Omental fat pad (tissue), 4 donors: ENCODE measurements around the gene TDP2. TPM values are rescaled to one million over a fixed set of nuclear protein-coding genes. Genes with fewer than 3 reads are reported as not detected.
"Not testable (repeated sequence)": the region's sequence is repeated elsewhere in the genome, so short reads cannot be mapped to it uniquely, and the experiment has no call there.

Source experiments
- ATAC-seq: fragments of 150-250 bp; one replicate; pipeline ENCODE4 v1.9.1; 2016; ENCODE audit warnings: mild to moderate bottlenecking, moderate library complexity; ENCODE audit not compliant: low FRiP score
- DNase-seq: peaks from one replicate; pipeline ENCODE4 v3.0.0-alpha.2; 2019; ENCODE audit warnings: low spot score
- total RNA-seq, 4 donors: library from RNA; depleted of rRNA; stranded (reverse); fragments of >200 nt; gene quantifications; one replicate each; pipeline ENCODE4 v1.1.0, GENCODE V29; 2016
- TF ChIP-seq, protein P1 (sequence below), 3 donors: fragments of 450-650 bp; IDR thresholded peaks; one replicate each; pipeline ENCODE4 v1.5.1; 2016 to 2017; ENCODE audit warnings: antibody characterized with exemption in 3 of 3, mild to moderate bottlenecking in 3 of 3, moderate library complexity in 2 of 3

Gene TDP2
- total RNA-seq, 4 donors from 2014 or later = 24.0 to 40.2 (median 33.1) TPM

DNA sequence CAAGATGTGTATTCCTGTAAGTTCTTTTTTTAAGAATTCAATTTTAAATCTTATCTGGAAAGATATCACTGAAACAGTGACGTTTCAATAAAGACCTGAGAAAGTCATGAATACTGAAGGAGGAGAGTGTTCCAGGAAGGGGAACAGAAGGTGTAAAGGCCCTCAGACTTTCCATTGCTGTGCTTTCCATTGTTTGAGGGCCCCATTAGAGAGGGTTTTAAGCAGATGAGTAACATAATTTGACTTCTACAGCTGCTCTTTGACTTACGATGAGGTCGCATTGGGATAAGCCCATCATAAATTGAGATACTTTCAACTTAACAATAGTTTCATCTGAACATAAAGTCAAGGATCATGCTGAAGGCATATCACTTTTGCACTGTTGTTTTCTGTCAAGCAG is 24.9 kb upstream of the TDP2 start:
- DNase-seq (no peak), ATAC-seq (no peak)

DNA sequence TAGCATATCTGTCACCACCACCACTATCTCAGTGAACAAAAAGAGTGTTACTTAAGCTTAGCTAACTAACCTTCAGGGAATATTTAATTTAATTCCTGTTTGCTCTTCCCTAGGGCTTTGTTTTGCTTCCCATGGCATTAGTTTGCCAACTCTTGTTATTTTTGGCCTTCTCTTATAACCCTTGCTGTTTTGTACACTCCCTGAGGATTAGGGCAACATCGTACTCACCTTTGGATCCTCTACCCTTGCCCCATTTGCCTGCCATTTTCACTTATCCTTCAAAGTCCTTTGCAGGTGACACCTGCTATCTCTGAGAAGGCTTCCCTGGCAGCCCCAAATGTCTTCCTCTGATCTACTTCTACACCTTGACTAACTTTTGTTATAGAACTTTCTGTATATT is 23.9 kb upstream of the TDP2 start:
- TF ChIP-seq, protein P1, sequence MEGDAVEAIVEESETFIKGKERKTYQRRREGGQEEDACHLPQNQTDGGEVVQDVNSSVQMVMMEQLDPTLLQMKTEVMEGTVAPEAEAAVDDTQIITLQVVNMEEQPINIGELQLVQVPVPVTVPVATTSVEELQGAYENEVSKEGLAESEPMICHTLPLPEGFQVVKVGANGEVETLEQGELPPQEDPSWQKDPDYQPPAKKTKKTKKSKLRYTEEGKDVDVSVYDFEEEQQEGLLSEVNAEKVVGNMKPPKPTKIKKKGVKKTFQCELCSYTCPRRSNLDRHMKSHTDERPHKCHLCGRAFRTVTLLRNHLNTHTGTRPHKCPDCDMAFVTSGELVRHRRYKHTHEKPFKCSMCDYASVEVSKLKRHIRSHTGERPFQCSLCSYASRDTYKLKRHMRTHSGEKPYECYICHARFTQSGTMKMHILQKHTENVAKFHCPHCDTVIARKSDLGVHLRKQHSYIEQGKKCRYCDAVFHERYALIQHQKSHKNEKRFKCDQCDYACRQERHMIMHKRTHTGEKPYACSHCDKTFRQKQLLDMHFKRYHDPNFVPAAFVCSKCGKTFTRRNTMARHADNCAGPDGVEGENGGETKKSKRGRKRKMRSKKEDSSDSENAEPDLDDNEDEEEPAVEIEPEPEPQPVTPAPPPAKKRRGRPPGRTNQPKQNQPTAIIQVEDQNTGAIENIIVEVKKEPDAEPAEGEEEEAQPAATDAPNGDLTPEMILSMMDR (IDR thresholded peaks at IDR 0.05) = no peak
- DNase-seq (no peak), ATAC-seq (no peak)

More for the DNA sequence above, 24.9 kb upstream of the TDP2 start:
- TF ChIP-seq, protein P1 (IDR thresholded peaks at IDR 0.05) = no peak

DNA sequence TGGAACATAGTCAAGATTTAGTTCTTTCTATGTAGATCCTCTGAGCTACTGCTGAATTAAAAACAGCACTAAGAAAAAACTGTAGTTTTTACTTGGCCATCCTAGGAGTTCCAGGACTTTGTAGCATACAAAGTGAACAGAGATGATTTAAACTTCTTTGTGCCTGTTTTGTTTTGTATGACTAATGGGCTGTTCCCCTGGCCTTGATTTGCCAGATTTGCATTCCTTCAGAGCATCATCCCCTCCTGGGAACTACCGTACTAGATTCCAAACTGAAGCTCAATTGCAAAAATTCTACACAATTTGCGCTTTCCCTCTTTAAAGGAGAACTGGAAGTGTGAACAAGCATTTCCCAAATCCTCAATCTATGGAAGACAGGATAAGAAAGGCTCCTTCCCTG is 23.3 kb upstream of the TDP2 start:
- ATAC-seq = no peak
- TF ChIP-seq, protein P1 (IDR thresholded peaks at IDR 0.05) = no peak
- DNase-seq = no peak

DNA sequence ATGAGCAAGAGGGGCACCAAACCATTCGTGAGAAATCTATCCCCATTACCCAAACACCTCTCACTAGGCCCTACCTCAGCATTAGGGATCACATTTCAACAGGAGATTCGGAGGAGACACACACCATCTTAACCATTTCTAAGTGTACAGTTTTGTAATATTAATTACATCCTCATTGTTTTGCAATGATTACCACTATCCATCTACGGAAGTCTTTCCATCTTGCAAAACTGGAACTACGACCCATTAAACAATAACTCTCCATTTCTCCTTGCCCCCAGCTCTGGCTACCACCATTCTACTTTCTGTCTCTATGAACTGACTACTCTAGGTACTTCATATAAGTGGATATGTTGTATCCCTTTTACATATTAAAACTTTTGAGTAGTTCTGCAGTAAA is 20.2 kb upstream of the TDP2 start:
- DNase-seq (no peak), ATAC-seq (no peak)
- TF ChIP-seq, protein P1 (IDR thresholded peaks at IDR 0.05) = no peak

DNA sequence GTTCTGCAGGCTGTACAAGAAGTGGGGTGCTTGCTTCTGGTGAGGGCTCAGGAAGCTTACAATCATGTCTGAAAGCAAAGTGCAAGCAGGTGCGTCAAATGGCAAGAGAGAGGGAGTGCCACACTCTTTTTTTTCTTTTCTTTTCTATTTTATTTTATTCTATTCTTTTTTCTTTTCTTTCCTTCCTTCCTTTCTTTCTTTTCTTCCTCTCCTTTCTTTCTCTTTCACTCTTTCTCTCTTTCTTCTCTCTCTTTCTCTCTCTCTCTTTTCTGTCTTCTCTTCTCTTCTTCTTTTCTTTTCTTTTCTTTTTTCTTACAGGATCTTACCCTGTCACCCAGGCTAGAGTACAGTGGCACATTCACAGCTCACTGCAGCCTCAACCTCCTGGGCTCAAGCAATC is 19.7 kb upstream of the TDP2 start:
- DNase-seq (no peak), ATAC-seq (no peak)
- TF ChIP-seq, protein P1 (IDR thresholded peaks at IDR 0.05) = no peak

DNA sequence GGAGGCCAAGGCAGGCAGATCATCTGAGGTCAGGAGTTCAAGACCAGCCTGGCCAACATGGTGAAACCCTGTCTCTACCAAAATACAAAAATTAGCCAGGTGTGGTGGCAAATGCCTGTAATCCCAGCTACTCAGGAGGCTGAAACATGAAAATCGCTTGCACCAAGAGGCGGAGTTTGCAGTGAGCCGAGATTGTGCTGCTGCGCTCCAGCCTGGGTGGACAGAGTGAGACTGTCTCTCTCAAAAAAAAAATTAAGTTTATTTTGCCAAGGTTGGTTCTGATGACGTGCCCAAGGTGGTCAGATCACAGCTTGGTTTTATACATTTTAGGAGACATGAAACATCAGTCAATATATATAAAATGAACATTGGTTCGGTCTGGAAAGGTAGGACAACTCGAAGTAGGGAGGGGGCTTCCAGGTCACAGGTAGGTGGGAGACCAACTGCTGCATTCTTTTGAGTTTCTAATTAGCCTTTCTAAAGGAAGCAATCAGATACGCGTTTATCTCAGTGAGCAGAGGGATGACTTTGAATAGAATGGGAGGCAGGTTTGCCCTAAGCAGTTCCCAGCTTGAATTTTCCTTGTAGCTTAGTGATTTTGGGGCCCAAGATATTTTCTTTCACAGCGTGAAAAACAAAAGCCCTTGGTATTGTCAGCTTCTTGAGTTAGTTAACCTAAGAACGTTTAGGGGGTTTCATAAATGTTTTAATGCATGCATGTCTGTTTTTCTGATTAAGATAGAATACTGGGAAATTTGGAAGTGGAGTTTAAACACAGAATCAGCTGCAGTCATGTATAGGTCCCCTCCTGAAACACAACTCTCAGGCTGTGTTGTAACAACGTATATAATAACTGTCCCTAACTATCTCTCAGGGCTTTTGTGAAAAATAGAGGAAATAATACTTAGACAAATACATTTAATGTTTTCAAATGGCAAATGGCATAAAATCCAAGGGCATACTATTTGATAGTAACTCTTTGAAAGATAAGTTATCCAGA is 16.9 kb upstream of the TDP2 start:
- TF ChIP-seq, protein P1 (IDR thresholded peaks at IDR 0.05) = no peak
- ATAC-seq (no peak), DNase-seq (no peak)

DNA sequence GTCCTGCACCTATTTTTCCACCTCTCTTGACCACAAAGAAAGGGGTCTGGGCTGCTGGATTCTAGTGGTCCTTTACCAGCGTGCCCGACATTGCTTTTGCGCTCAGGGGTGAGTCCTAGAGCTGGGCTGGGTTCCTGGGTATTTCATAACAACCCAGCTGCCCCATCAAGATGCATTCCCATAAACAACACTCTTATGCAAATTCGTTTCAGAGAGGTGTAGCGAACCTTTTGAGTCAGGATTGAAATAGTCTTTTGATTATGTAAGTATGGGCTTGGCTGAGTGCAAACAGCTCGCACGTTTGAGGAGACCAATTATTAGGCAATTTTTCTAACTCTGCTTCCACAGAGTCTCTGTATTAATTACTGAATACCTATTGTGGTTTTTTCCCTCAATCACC is 13.9 kb upstream of the TDP2 start:
- DNase-seq (no peak), ATAC-seq (no peak)
- TF ChIP-seq, protein P1 (IDR thresholded peaks at IDR 0.05) = no peak

DNA sequence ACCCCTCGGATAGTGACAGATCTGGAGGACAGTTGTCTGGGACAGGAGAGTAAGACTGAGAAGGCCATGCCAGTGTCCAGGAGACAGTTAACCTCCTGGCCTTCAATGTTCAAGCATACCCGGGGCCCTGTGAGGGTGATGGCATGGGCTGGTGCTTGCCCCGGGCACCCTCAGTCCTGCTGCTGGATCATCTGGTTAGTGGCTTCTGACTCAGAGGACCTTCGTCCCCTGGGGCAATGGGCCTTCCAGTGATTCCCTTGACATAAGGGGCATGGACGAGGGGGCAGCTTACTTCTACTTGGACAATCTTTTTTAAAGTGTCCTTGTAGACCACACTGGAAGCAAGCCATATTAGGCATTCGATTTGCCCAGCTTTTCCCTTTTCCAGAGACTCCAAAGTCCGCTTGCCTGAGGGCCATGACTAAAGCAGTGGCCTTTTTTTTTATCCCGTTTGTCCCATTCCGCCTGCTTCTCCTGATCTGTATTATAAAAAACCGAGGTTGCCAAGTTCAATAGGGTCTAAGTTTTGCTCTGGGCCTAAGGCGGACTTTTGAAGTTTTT is 12.2 kb upstream of the TDP2 start:
- ATAC-seq, DNase-seq: not testable (repeated sequence)
